Breast epithelium (tissue), 3 donors: Measurements from ENCODE around the gene TUBA3E.
"Not testable (repeated sequence)": the region's sequence is repeated elsewhere in the genome, so short reads cannot be mapped to it uniquely, and the experiment has no call there.

Source experiments
- POLR2A ChIP-seq: fragments of 450-650 bp; IDR thresholded peaks from one replicate; pipeline ENCODE4 v1.6.1; 2016; ENCODE audit warnings: antibody characterized with exemption, mild to moderate bottlenecking, moderate library complexity
- TF ChIP-seq, protein P1 (sequence below), 3 donors: fragments of 450-650 bp; IDR thresholded peaks; one replicate each; pipeline ENCODE4 v1.5.1; 2016 to 2017; ENCODE audit warnings: antibody characterized with exemption in 3 of 3, mild to moderate bottlenecking in 3 of 3, moderate library complexity in 3 of 3

DNA sequence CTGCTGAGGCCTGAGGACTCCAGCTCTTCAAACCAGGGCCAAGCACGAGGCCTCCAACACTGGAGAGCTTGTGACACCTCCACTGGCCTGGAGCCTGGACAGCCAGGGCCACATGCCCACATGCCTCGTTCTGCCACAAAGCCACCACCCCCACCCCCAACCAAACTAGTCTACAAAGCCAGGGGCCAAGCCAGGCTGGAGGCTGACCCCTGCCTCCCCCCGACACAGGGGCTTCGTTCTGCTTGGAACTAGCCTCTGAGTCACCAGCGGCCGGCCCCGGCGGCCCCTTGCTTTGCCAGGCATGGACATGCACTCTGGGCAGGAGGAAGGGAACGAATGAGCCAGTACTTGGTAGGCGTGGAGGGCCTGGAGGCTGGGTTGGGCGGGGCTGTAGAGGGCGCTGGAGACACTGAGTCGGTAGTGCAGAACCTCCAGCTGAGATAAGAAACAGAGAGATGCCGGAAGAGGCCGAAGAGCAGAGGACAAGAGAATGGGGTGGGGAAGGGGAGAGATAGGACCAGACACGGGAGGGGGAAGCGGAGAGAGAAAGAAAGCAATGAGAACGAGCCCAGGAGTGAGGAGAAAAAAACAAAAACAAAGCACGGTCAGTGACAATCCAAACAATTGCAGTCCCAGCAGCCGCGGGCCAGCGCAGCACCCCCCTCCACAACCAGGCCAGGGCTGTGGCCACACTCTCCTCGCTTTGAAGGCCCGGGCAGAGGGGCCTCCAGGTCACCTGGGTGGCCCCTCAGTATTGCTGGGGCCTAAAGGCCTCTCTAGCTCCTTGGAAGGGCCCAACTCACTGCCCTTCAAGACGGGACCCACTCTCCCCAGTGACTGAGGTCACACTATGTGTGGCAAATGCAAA, 37.2 kb downstream of the TUBA3E start:
- TF ChIP-seq POLR2A: not testable (repeated sequence)
- TF ChIP-seq, protein P1, sequence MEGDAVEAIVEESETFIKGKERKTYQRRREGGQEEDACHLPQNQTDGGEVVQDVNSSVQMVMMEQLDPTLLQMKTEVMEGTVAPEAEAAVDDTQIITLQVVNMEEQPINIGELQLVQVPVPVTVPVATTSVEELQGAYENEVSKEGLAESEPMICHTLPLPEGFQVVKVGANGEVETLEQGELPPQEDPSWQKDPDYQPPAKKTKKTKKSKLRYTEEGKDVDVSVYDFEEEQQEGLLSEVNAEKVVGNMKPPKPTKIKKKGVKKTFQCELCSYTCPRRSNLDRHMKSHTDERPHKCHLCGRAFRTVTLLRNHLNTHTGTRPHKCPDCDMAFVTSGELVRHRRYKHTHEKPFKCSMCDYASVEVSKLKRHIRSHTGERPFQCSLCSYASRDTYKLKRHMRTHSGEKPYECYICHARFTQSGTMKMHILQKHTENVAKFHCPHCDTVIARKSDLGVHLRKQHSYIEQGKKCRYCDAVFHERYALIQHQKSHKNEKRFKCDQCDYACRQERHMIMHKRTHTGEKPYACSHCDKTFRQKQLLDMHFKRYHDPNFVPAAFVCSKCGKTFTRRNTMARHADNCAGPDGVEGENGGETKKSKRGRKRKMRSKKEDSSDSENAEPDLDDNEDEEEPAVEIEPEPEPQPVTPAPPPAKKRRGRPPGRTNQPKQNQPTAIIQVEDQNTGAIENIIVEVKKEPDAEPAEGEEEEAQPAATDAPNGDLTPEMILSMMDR (IDR thresholded peaks at IDR 0.05): not testable (repeated sequence)
